WI38 (cell line): ENCODE results near the gene NKAPD1.

Source experiments
- H3K4me3 ChIP-seq: 2 replicates; pipeline ENCODE4 v1.5.1; 2011; ENCODE audit warnings: low read depth, mild to moderate bottlenecking, control low read depth, low read length
- CTCF ChIP-seq: IDR thresholded peaks from 2 replicates; pipeline ENCODE4 v1.5.1; 2012; ENCODE audit warnings: low read depth, mild to moderate bottlenecking, control low read depth, low read length

The NKAPD1 gene

GRCh38 chr11:112113539-112114457 lies 39.7 kb downstream of the NKAPD1 start:
- TF ChIP-seq CTCF: peak; percentile 56
- H3K4me3 ChIP-seq: no peak overlapping the region

GRCh38 chr11:112114460-112114859 lies 40.4 kb downstream of the NKAPD1 start:
- H3K4me3 ChIP-seq: no peak overlapping the region
- no peak for TF ChIP-seq CTCF

GRCh38 chr11:112115386-112115785 lies 41.3 kb downstream of the NKAPD1 start:
- no peak for TF ChIP-seq CTCF
- H3K4me3 ChIP-seq: no peak overlapping the region

- H3K4me3 ChIP-seq: no peak overlapping the region
- no peak for TF ChIP-seq CTCF
Observed at GRCh38 chr11:112118176-112118575, 44.1 kb downstream of the NKAPD1 start.

GRCh38 chr11:112121981-112122615 lies 48.0 kb downstream of the NKAPD1 start:
- no peak for TF ChIP-seq CTCF
- H3K4me3 ChIP-seq: no peak overlapping the region

GRCh38 chr11:112123129-112123528 lies 49.0 kb downstream of the NKAPD1 start:
- H3K4me3 ChIP-seq: no peak overlapping the region
- no peak for TF ChIP-seq CTCF

GRCh38 chr11:112127056-112127455 lies 53.0 kb downstream of the NKAPD1 start:
- TF ChIP-seq CTCF: no peak

More at GRCh38 chr11:112127056-112127455, 53.0 kb downstream of the NKAPD1 start:
- H3K4me3 ChIP-seq: no peak overlapping the region
